HG02571 (cell line): Measurements from ENCODE around the gene BCLAF3.
A peak's percentile ranks its signal among the peaks of the same experiment; 100 is the strongest.

ENCODE experiments used
- ATAC-seq: cut with Tn5 transposase; IDR thresholded peaks from one replicate; pipeline ENCODE4 v1.9.1; 2021; ENCODE audit warnings: mild to moderate bottlenecking, moderate library complexity; ENCODE audit not compliant: unreplicated experiment

Gene BCLAF3

DNA sequence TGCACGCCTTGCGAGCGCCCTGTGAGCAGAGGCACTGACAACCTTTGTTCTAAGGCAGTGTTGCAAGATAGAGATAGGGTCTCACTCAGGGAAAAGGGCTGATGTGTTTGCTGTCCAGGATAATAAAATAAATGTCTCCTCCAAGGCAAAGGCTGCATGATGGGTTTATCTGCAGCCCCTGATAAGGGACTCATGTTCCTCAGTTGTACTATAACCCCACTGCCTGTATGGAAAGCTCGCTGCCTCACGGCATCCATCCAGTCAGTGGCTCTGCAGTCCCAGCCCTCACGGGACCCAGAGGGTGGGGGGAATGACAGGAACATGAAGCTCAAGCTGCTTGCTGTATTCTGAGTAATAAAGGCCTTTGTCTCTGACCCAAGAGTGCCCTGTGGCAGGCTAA is 22.6 kb downstream of the BCLAF3 start:
- ATAC-seq, result no peak

DNA sequence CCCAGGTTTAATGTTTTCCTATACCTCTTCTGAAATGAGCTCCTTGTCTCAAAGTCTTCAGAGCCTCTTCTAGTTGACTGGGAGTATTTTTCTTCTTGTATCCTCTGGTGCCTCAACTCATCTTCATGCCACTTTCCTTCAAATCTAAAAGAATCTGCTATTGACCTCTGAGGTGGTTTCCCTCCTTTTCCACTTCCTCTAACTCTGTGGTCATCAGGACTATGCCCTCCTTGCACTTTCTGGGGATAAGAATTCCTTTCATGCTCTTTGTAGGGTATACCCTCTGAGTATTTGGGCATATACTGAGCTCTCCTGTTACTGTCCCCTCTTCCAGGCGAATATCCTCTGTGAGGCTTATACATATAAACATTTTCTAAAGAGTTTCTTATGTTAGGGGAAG is 24.8 kb downstream of the BCLAF3 start:
- no peak for ATAC-seq

DNA sequence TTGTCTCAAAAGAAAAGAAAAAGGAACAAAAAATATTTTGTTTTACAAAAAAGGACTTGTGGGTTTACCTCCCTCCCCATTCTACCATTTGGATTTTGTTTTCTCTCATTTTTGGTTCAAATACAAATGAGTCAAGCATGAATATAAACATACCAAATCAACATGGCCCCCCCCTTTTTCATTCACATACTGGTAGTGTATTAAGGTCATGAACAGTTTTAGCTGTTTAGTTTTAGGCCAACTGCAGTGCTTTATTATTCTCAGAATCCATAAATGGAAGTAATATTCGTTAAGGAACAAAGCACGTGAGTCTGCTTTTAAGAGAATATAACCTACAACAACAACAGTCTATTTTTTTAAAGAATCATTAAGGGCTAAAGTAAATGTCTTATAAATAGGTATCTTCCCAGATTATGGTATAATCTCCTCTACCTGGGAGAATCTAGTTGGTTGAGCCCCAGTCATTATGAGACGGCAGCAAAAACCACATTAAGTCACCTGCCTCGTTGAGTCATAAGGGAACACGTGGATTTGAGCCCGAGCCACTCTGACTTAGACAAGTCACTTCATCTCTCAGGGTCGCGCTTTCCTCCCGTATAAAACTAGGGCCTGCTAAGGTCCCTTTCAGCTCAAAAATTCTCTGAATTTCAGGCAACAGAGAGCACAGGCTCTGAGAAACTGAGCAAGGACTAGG is 26.7 kb downstream of the BCLAF3 start:
- peak; percentile 76 for ATAC-seq

DNA sequence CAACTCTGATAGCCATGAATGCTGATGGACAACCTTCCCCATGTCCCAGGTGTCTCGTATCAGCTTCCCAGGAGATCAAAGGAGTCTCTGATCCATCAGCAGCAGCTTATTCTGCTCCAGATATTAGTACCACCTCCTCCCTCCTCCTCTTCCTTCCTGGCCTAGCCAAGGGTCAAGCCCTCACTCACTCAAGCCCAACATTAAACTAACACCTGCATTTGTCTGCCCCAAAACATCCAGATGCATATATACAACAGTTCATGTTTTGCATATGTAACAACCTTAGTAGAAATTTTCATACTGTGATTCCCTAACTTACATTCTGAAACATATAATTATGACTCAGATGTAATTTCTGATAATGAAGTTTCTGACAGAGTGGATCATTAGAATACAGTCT is 29.9 kb downstream of the BCLAF3 start:
- no peak for ATAC-seq

DNA sequence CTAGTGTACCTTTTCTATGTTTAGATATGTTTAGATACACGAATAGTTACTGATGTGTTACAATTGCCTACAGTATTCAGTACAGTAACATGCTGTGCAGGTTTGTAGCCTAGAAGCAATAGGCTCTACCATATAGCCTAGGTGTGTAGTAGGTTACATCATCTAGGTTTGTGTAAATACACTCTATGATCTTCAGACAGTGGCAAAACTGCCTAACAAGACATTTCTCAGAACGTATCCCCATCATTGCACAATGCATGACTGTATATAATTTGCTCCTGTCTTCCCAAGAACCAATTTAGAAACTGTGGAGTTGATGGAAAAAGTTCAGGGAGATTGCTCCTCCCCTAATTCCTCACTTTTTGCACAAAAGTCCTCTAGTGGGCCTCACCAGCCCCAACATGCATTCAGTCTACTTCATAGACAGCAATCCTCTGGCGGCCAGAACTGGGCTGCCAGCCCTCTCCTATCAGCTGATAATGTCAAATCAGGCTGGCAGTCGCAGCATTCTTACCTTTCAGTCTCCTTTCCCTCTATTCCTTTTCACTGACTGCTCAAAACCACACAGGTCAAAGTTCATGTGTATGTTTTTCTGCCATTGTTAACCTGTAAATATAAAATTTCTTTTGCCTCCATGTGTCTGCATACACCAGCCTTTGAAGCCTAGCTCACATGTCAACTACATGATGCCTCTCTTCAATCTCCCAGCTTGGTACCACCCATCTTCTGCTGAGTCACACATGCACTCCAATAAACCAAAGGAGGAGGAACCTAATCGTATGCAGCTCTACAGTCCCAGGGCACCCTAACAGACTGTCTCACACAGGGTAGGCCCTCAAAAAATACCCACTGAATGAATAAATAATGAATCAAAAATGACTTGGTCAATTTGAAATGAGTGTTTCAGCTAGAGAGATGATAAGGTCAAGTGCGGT is 32.0 kb downstream of the BCLAF3 start:
- no peak for ATAC-seq

DNA sequence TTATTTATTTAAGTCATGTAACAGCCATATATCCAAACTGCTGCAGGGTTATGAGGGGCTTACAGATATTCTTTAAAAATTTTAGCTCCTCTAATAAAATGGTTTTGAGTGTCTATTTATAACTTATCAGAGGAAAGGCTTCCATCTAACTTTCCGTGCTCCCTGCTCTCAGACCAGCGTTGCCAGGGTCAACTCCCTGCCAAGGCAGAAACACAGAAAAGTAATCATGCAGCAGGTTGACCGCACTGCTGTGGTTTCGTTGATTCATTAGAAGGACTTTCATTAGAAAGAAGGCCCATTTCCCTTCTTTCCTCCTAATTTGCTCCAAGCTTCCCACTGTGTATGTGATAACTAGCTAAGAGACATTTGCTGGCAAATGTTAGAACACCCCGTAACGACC is 33.9 kb downstream of the BCLAF3 start:
- ATAC-seq, result no peak

DNA sequence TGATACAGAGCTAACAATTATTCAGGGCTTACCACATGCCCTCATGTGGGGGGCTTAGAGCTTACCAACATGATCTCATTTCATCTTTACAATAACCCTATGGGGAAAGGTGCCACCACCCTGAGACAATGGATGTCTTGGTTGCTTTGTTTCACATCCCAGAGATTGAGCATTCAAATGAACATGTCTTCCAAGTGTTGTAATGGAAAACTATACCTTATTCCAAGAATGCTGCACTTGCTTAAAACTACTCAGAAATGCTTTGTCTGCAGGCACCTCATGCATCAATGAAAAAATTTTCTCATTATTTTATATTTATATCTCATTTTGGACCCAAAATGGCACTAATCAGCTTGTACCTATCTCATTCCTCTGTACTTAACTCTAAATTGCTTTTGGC is 34.6 kb downstream of the BCLAF3 start:
- ATAC-seq, result no peak

DNA sequence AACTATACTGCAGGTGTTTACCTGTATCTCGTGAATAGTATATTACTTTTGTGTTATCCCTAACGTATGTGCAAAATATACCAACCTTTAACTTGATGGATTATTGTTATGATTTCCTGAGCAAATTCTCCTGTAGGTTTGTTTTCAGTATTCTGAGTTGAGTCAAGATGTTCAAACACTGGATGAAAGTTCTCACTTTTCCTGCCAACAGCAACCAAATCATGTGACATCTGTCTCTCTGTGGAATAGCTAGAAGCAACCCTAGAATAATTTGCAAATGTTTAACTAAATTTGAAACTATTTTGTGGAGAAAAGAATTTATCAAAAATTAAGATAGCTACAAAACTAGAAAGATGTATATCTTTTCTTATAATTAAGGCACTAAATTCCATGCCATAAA is 35.6 kb downstream of the BCLAF3 start:
- no peak for ATAC-seq

DNA sequence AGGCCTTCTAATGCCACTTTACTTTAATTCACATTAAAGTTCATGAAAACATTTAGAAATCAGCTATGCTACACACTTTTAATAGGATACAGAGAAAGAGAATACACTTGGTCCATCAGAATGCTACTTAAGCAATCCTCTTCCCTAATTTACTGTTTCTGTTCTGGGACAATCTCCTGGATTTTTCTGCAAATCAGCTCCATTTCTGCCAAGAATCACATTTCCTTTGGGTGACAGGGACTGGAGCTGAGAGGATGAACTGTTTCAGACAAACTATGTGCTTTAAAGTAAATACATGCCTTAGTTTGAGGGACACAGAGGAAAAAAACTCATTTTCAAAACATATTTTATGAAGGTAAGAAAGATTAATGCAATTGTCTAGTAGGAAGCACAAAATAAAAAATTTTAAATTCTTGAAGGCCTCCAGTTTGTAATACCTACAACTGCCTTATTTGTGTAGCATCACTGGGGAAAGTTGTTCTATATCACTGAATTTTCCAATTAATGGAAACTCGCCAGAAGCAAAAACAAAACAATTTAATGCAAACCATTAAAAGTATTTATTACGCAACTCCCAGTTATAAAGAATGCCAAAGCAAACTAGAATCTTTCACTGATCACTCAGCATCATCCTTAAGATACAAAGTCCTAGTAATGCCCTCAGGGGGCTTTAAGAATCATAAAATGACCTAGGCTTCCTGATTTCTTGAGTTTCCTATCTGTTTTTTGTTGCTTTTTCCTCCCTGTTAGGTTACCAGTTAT is 36.3 kb downstream of the BCLAF3 start:
- no peak for ATAC-seq

DNA sequence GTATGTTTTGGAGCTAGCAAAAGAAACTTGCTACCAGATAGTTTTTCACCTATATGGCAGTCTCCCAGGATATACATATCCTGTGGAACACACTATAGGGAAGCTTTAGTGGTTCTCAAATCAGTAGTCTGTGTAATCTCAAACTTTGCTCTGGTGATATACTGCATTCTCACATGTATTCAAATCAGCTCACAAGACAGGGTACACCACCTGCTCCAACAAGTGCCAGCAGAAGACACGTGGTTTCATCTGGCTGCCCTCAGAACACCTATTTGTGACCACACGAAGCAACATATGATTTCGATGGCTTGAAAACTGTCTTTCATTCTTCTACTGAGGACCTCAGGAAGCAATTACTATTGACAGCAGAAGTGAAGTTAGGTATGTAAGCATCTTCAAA is 37.7 kb downstream of the BCLAF3 start:
- no peak for ATAC-seq

DNA sequence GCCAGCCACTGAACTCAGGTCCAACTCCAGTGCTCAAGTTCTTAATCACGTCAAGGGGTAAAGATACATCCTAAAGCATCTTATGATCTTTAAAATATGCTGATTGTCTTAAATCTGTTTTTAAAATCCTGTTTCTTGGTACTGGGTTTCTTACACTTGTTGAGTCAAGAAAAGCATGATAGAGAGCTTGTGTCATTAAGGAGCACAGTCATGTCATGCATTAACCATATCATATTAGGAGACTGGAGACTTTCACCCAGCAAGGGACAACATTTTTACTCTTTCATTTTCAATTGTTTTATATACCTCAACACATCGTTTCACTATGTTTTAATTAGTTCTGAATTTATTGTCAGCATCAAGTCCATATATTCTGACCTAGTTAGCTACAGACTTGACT is 41.5 kb downstream of the BCLAF3 start:
- no peak for ATAC-seq

DNA sequence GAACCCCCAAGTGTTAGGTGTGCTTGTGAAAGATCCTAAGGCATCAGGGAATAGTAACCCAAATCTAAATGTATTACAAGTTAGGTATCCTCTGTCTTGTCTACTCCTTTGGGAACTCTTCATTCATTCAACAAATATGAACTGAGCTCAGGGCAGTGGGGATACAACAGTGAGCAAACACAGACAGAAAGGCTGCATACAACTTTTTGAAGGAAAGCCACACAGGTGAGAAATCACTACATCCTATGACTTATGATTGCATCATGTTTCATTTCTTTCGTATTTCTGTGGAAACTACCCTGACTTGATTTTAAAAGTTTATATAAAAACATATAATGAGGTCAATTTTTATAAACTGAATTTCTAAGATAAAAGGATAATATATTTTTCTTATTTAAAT is 43.2 kb downstream of the BCLAF3 start:
- no peak for ATAC-seq
